CD4-positive, alpha-beta T cell treated with Interleukin-17A for 4 hours (primary cell): ENCODE measurements around the gene ANKRD39.
A peak's percentile ranks its signal among the peaks of the same experiment; 100 is the strongest.
"Not testable (repeated sequence)": the region's sequence is repeated elsewhere in the genome, so short reads cannot be mapped to it uniquely, and the experiment has no call there.

Experiments
- DNase-seq: peaks from one replicate; pipeline ENCODE4 v3.0.0-alpha.2; 2020; ENCODE audit warnings: mixed read lengths

The ANKRD39 gene

GRCh38 chr2:96870626-96871255 lies 12.9 kb upstream of the ANKRD39 start:
- peak; percentile 80 for DNase-seq

GRCh38 chr2:96869822-96870625 lies 12.2 kb upstream of the ANKRD39 start, which contains the start of gene SEMA4C:
SEMA4C (minus strand) TSS chr2:96870080; CDS start chr2:96867886, 2,194 bp downstream.
- DNase-seq = peak; percentile 79

DNA sequence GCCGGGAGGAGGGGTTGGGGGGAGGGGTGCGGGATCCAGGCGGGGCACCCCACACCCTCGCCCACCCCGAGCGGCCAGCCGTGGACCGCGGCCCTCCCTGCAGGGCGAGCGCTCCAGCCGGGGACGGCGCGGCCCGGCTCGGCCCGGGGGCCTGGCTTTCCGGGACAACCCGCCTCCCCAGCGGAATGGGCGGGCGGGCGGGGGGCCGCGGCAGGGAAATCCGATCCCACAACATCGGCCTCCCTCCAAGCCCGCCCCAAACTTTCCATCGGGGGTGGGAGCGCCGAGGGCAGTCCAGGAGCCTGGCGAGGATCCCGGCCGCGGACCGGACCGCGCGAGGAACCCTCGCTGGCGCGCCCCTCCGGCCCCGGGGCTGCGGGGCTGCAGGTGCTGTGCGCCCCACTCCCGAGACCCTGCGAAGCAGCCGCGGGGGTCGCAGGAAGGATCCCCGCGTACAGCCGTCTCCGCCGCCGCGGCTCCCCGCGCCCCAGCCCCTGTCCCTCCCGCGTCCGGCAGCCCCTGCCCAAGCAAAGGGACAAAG lies 11.5 kb upstream of the ANKRD39 start:
- no peak for DNase-seq

DNA sequence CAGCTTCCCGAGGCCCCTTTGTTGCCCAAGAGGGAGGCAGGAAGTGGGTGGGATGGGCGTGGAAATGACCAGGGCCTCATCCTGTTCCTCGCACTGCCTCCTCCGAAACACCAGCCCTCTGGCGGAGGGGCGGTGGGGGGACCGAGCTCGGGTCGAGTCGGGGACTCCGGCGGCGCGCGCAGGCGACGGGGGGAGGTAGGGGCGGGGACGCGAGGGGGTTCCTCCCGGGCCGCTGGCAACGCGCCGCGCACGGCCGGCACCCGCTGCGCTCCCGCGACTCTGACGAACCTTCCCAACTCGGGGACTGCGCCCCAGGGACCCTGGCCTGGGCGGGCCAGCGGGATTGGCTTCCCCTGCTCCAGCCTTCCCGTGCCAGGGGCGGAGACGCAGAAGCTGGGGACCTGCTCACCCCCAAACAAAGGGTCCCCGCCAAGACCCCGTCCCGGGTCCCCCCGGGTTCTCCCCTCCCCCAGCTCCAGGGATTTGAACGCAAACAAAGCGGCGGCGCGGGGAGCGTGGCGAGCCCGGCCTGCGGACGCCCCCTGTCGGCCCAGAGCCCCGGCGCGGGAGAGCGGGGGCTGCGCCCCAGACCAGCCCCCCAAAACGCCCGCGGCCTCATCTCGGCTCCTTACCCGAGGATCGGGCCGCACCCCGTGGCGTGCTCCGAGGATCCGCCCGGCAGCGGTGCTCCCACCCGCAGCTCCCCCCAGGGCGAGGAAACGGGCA lies 10.9 kb upstream of the ANKRD39 start:
- peak; percentile 71 for DNase-seq

GRCh38 chr2:96867756-96868554 lies 10.1 kb upstream of the ANKRD39 start:
- peak; percentile 37 for DNase-seq

DNA sequence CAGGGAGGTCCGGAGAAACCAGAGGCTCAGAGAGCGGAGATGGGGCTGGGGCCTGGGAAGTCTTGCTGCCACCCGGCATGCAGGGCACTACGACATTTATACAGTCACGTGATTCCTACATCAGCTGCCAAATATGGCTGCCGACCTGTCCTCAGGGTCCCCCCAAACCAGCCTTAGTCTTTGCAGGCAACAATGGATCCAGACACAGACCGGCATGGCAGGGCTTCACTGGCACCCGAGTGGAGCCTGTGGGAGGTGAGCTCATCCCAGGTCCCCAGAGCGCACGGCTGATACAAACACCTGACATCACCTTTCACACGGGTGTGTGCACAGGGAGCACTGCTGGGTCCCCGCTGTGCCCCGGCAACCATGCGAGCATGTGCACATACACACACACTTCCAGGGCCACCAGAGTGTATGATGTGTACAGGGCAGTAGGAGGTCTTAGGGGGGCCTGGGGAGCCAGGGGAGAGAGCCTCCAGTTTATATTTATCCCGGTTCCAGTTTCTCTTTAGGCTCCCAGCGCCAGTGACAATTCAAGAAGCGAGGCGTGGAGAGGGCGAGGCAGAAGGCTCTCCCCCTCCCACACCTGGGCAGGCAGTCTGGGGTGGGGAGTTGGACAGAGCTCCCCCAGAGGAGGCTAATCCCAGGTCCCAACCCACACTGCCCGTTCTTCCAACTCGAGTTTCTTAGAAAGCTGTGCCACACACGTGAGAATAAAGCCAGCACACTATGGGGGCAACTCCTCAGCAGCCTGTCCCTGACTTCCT lies 9.4 kb upstream of the ANKRD39 start:
- no peak for DNase-seq

GRCh38 chr2:96866586-96866985 lies 8.8 kb upstream of the ANKRD39 start:
- no peak for DNase-seq

GRCh38 chr2:96866149-96866548 lies 8.3 kb upstream of the ANKRD39 start:
- DNase-seq = no peak

GRCh38 chr2:96865654-96866053 lies 7.8 kb upstream of the ANKRD39 start:
- no peak for DNase-seq

GRCh38 chr2:96864343-96865091 lies 6.7 kb upstream of the ANKRD39 start:
- no peak for DNase-seq

DNA sequence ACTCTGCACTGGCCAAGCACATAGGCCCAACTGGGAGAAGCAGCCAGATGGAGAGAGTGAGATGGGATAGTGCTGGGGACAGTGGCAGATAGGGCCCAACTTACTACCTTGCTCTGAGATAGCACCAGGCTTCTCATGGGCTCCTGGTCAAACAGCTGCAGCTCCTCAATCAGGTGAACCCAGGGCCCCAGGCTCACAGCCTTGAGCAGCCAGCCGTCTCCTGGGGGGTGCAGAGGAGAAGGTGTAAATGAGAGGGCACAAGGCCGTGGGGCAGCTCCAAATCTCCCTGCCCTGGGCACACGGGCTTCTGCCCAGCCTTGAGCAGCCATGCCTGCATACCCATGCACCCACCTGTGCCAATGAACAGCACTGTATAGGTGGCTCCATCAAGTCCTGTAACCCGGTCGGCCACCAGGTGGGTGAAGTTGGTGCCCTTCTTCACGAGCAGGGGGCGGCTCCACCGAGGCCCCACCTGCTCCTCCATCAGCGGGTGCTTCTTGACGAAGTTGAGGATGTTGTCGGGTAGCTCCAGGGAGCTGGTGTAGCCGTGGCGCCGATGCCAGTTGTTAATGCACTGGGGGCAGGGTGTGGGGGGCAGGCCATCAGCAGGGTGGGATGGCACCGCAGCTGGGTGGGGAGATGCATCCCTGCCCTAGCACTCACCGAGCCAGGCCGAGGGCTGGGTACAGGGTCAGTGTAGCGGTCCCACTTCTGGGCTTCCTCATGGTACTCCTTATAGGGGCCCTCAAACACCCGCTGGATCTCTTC lies 5.9 kb upstream of the ANKRD39 start:
- DNase-seq = no peak

- DNase-seq = not testable (repeated sequence)
Observed at GRCh38 chr2:96863056-96863455, 5.2 kb upstream of the ANKRD39 start.

DNA sequence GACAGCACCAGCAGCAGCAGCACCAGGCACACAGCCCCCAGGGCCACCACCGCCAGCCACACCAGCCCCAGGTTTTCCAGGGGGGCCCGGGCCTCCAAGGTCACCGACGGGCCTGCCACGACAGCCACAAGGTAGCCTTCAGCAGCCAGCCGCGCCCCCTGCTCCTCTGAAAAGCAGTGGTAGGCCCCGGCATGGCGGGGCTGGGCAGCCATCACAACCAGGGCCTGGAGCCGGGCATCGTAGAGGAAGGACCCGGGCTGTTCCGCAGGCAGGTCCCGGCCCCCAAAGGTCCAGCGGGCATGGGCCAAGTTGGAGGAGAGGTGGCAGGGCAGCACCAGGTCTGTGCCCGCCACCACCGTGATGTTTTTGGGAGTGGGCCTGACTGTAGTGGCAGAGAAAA lies 3.3 kb upstream of the ANKRD39 start:
- peak; percentile 1 for DNase-seq

GRCh38 chr2:96860065-96861029 lies 2.5 kb upstream of the ANKRD39 start:
- DNase-seq = peak; percentile 58

GRCh38 chr2:96859681-96860064 lies 1.9 kb upstream of the ANKRD39 start:
- no peak for DNase-seq

GRCh38 chr2:96859099-96859649 lies 1.4 kb upstream of the ANKRD39 start:
- no peak for DNase-seq

DNA sequence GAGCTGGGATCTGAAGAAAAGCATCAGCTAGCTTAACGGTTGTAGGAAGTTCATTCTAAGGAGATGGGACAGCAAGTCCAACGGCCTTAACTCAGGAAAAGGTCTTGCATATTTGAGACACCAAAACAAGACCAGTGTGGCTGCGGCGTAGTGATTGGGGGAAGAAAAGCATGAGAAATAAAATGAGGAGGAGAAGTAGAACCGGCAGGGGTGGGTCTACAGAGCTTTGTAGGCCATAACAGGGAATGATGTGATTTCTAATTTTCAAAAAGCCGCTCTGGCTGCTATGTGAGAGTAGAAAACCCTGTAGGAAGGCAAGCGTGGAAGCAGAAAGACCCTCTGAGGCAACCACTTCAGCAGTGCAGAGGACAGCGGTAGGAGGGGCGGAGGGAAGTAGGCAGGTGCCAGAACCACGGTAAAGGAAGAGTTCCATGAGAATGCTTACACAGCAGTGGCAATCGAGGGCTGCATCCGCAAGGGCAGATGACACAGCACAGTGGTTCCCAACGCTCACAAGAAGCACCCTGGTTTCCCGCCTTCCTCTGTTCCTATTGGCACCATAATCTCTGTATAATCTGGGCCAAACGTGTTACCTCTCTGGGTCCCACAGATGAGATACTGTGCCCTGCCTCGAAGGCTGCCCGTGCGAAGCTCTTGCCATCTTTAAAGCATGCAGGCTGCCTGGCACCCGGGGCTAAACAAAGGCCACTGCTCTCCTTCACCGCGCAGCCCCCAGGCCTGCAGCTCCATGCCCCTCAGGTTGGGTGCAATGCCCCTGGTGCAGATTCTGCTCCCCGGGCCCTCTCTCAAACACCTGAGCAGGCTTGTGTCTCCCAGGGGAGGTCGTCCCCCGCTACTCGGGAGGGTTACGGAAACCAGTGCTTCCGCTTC lies 795 bp downstream of the ANKRD39 start:
- DNase-seq = peak; percentile 60

- no peak for DNase-seq
Observed at GRCh38 chr2:96853321-96853720, 4.5 kb downstream of the ANKRD39 start.
